GM12878 (cell line): ENCODE measurements around the gene PLXNB3. TPM values are rescaled to one million over a fixed set of nuclear protein-coding genes. Genes with fewer than 3 reads are reported as not detected.

Source experiments
- ATAC-seq: fragments of 200-7000 bp; cut with Tn5 transposase; 3 replicates; pipeline ENCODE4 v1.9.1; 2020; ENCODE audit warnings: mild to moderate bottlenecking, moderate library complexity
- BruUV-seq: library from RNA; stranded (reverse); fragments of 400-500 nt; replicated peaks from 2 replicates; lab custom pipeline; 2021; lab: Mats Ljungman, UMichigan
- CTCF ChIA-PET: fragments of 300-600 bp; sonication (Branson Sonifier 250); formaldehyde crosslinking; extraction: SDS; loops from one replicate; lab custom pipeline; 2021; ENCODE audit warnings: inconsistent platforms; lab: Yijun Ruan, JAX
- POLR2A ChIA-PET: fragments of 350-600 bp; formaldehyde crosslinking; extraction: SDS; loops from one replicate; lab custom pipeline; 2021; ENCODE audit warnings: inconsistent platforms; lab: Charles Lee
- RAD21 ChIA-PET: fragments of 300-600 bp; sonication (Branson Sonifier 250); formaldehyde crosslinking; loops from one replicate; lab custom pipeline; 2023; ENCODE audit warnings: antibody characterized with exemption; ENCODE audit not compliant: unreplicated experiment; lab: Charles Lee
- SMC1A ChIA-PET: fragments of 300-600 bp; sonication (Branson Sonifier 250); formaldehyde crosslinking; loops from one replicate; lab custom pipeline; 2023; ENCODE audit not compliant: unreplicated experiment, uncharacterized antibody; lab: Charles Lee
- DNase-seq: peaks from one replicate; pipeline ENCODE4 v3.0.0-alpha.2; 2011; ENCODE audit warnings: low read depth, low spot score
- FAIRE-seq: peaks from 3 replicates; lab custom pipeline; 2011; peaks lifted over from hg19 to GRCh38; lab: Jason Lieb, UNC
- H2AFZ ChIP-seq: 2 replicates; pipeline ENCODE4 v1.6.0; 2011; ENCODE audit warnings: low read depth, low read length, control low read depth; ENCODE audit not compliant: control insufficient read depth
- H3K27ac ChIP-seq: 2 replicates; pipeline ENCODE4 v1.5.1; 2011; ENCODE audit warnings: control low read depth; ENCODE audit not compliant: control insufficient read depth, insufficient read depth
- H3K27me3 ChIP-seq, 2 experiments: replicated peaks in 1 of 2; 2 replicates each; pipeline versions ENCODE4 v1.6.0 to v1.6.1; 2011; ENCODE audit warnings: low read length in 1 of 2; ENCODE audit not compliant: control insufficient read depth in 2 of 2, insufficient read depth in 2 of 2
- H3K36me3 ChIP-seq, 2 experiments: 2 replicates each; pipeline ENCODE4 v1.5.1; 2011; ENCODE audit warnings: low read length in 1 of 2; ENCODE audit not compliant: control insufficient read depth in 2 of 2, insufficient read depth in 2 of 2
- H3K4me1 ChIP-seq: 2 replicates; pipeline ENCODE4 v1.6.1; 2011; ENCODE audit warnings: mild to moderate bottlenecking, low read length, moderate library complexity, mixed read lengths; ENCODE audit not compliant: control insufficient read depth, insufficient read depth
- H3K4me2 ChIP-seq: 2 replicates; pipeline ENCODE4 v1.6.0; 2011; ENCODE audit warnings: control low read depth; ENCODE audit not compliant: control insufficient read depth, insufficient read depth
- H3K4me3 ChIP-seq: fragments of 200-600 bp; sonication (generic); 2 replicates; pipeline ENCODE4 v1.5.1; 2016
- H3K79me2 ChIP-seq: 2 replicates; pipeline ENCODE4 v1.6.0; 2011; ENCODE audit warnings: low read length; ENCODE audit not compliant: control insufficient read depth, insufficient read depth
- H3K9ac ChIP-seq: 2 replicates; pipeline ENCODE4 v1.8.0; 2011; ENCODE audit warnings: low read length, control low read depth, mixed read lengths; ENCODE audit not compliant: control insufficient read depth, insufficient read depth
- H3K9me3 ChIP-seq: replicated peaks from 3 replicates; pipeline ENCODE4 v1.5.1; 2011; ENCODE audit warnings: mild to moderate bottlenecking, low read length; ENCODE audit not compliant: control insufficient read depth, insufficient read depth
- H4K20me1 ChIP-seq: 2 replicates; pipeline ENCODE4 v1.6.0; 2011; ENCODE audit not compliant: control insufficient read depth, insufficient read depth
- CHD1 ChIP-seq: IDR thresholded peaks from 2 replicates; pipeline ENCODE4 v1.6.1; 2012; ENCODE audit warnings: low read depth, low read length, improper control_type of control experiment
- CREB1 ChIP-seq: IDR thresholded peaks from 2 replicates; pipeline ENCODE4 v1.6.1; 2012; ENCODE audit warnings: low read depth, mild to moderate bottlenecking, inconsistent platforms
- E4F1 ChIP-seq: fragments of 450-650 bp; IDR thresholded peaks from 2 replicates; pipeline ENCODE4 v1.6.1; 2018; ENCODE audit warnings: borderline replicate concordance, mild to moderate bottlenecking; ENCODE audit not compliant: partially characterized antibody
- IKZF2 ChIP-seq, 2 experiments: fragments of 450-650 bp; IDR thresholded peaks; 2 replicates each; pipeline ENCODE4 v1.6.1; 2017; ENCODE audit warnings: mild to moderate bottlenecking in 2 of 2, moderate library complexity in 2 of 2
- MLLT1 ChIP-seq: fragments of 450-650 bp; IDR thresholded peaks from 2 replicates; pipeline ENCODE4 v1.6.1; 2016; ENCODE audit warnings: mild to moderate bottlenecking
- NFYB ChIP-seq: IDR thresholded peaks from 2 replicates; pipeline ENCODE4 v1.6.1; 2011; ENCODE audit warnings: low read depth, mild to moderate bottlenecking, low read length, improper control_type of control experiment, moderate library complexity; ENCODE audit not compliant: insufficient read depth
- NR2C1 ChIP-seq: fragments of 450-650 bp; IDR thresholded peaks from 2 replicates; pipeline ENCODE4 v1.6.1; 2017; ENCODE audit warnings: antibody characterized with exemption, mild to moderate bottlenecking, moderate library complexity
- NRF1 ChIP-seq: conservative IDR thresholded peaks from 2 replicates; pipeline ENCODE4 v1.6.1; 2011; ENCODE audit warnings: mild to moderate bottlenecking, low read depth, low read length, improper control_type of control experiment
- POU2F2 ChIP-seq: IDR thresholded peaks from 3 replicates; pipeline ENCODE4 v1.6.1; 2011; ENCODE audit warnings: low read depth, mild to moderate bottlenecking, low read length, borderline replicate concordance
- RAD51 ChIP-seq: fragments of 450-650 bp; IDR thresholded peaks from 2 replicates; pipeline ENCODE4 v1.6.1; 2016; ENCODE audit warnings: moderate library complexity, mild to moderate bottlenecking, inconsistent platforms
- STAT1 ChIP-seq: fragments of 450-650 bp; conservative IDR thresholded peaks from 2 replicates; pipeline ENCODE4 v1.6.1; 2014; ENCODE audit warnings: antibody characterized with exemption, mild to moderate bottlenecking
- TARDBP ChIP-seq: IDR thresholded peaks from 2 replicates; pipeline ENCODE4 v1.6.1; 2016; ENCODE audit warnings: borderline replicate concordance
- TBL1XR1 ChIP-seq: IDR thresholded peaks from 2 replicates; pipeline ENCODE4 v1.6.1; 2012; ENCODE audit warnings: low read depth, low read length, improper control_type of control experiment
- ZNF24 ChIP-seq: fragments of 450-650 bp; IDR thresholded peaks from 2 replicates; pipeline ENCODE4 v1.6.1; 2017; ENCODE audit warnings: antibody characterized with exemption, mild to moderate bottlenecking
- WGBS: methylation state at CpG from one replicate; pipeline ENCODE4 v1.1.6; 2016; ENCODE audit warnings: low lambda C conversion rate; ENCODE audit not compliant: insufficient replicate concordance, insufficient coverage; ENCODE audit errors: missing lambda C conversion rate; 5-methylcytosine and 5-hydroxymethylcytosine counted together
- in situ Hi-C: fragments of 300-500 bp; cut with MboI; formaldehyde crosslinking; loops from 9 replicates; pipeline ENCODE4 v1.14.3; 2018; ENCODE audit warnings: mixed read lengths
- intact Hi-C: fragments of 100-400 bp; cut with micrococcal nuclease; formaldehyde crosslinking; loops from one replicate; pipeline ENCODE4 v1.14.2; 2022; ENCODE audit not compliant: unreplicated experiment
- polyA plus RNA-seq, 11 experiments: library from polyadenylated mRNA; depleted of rRNA in 4 of 11; unstranded in 6 of 11; stranded (reverse) in 5 of 11; fragments of >200 nt; fragmentation: Nextera tagmentation in 4 of 11; fragmentation: Illumina TruSeq in 1 of 11; extraction: Ambion mirVana in 4 of 11; extraction: Trizol in 1 of 11; gene quantifications; 1 replicate in 1 of 11; 2 replicates in 10 of 11; pipeline versions ENCODE4 v1.2.1 to v1.2.3, GENCODE V29; 2011 to 2016; ENCODE audit warnings: inconsistent platforms in 2 of 11, missing spikeins in 2 of 11, low read depth in 1 of 11
- total RNA-seq, 4 experiments: library from RNA; depleted of rRNA in 3 of 4; stranded (reverse); fragments of >200 nt in 3 of 4; fragmentation: Illumina TruSeq in 1 of 4; extraction: Trizol in 1 of 4; gene quantifications; 2 replicates each; pipeline versions ENCODE4 v1.2.1 to v1.2.3, GENCODE V29; 2013 to 2021
- TF ChIP-seq, protein P1 (sequence below): IDR thresholded peaks from 2 replicates; pipeline ENCODE4 v1.6.1; 2012; ENCODE audit warnings: mild to moderate bottlenecking, low read depth, low read length
- TF ChIP-seq, protein P2 (sequence below): IDR thresholded peaks from 2 replicates; pipeline ENCODE4 v1.6.1; 2011; ENCODE audit warnings: borderline replicate concordance, low read depth, mild to moderate bottlenecking, moderate library complexity, low read length; ENCODE audit not compliant: insufficient read depth, poor library complexity, severe bottlenecking

The PLXNB3 gene
- total and polyA plus RNA-seq, 10 of the 15 experiments (the other 5 are each of a cell fraction or from before 2014, with no cell fraction given), result 0.06 to 0.68 (median 0.19) TPM; not detected in 4

DNA sequence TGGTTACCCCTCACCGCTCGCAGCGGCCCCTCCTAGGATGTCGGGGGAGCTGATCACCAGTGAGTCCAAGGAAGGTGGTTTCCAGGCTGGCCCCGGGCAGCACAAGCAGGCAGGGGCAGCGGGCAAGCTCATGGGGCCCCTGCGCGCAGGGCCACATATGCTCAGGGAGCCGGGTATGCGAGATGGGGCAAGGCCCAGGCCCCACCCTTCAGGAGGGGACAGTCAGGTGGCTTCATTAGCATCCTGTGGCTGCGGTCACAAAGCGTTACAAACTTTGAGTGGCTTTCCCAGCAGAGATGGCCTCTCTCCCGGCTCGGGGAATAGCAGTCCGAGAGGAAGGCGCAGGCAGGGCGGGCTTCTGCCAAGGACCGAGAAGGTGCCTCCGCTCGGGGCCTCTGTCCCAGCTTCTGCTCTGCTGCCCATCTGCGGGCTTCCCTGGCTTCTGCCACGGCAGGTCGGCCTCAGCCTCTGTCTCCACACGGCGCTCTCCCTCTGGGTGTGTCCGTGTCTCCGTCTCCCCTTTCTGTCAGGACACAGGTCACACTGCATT lies 25.9 kb upstream of the PLXNB3 start:
- H4K20me1 ChIP-seq, result no peaks in the 10 kb centered on the region
- H3K4me2 ChIP-seq, result no peak overlapping the region
- H3K9me3 ChIP-seq, result no peaks in the 10 kb centered on the region; the same call in 2 of the 3 replicates
- intact Hi-C loops (no loop called here), in situ Hi-C loops (loop anchor here (10.0 kb wide), 2 partner anchors 47 to 63 kb away; partner anchors contain the start of genes PNCK and SRPK3)
- H3K4me3 ChIP-seq, result no peak overlapping the region
- 87% methylated on average over 26 of the region's 27 CpGs for WGBS
- ATAC-seq (no peak), DNase-seq (no peak)
- H3K27me3 ChIP-seq, result no peaks in the 10 kb centered on the region
- ChIA-PET POLR2A (no interaction called here), SMC1A (no interaction called here), RAD21 (no interaction called here)
- H3K27ac ChIP-seq, result no peak overlapping the region
- H2AFZ ChIP-seq, result no peak overlapping the region
- no peaks in the 10 kb centered on the region for H3K36me3 ChIP-seq
- no peak for TF ChIP-seq ZNF24
- no peak for TF ChIP-seq TBL1XR1
- no peak for TF ChIP-seq NFYB
- no peak for TF ChIP-seq NRF1
- no peak for TF ChIP-seq MLLT1
- TF ChIP-seq STAT1, result no peak
- TF ChIP-seq, protein P1, sequence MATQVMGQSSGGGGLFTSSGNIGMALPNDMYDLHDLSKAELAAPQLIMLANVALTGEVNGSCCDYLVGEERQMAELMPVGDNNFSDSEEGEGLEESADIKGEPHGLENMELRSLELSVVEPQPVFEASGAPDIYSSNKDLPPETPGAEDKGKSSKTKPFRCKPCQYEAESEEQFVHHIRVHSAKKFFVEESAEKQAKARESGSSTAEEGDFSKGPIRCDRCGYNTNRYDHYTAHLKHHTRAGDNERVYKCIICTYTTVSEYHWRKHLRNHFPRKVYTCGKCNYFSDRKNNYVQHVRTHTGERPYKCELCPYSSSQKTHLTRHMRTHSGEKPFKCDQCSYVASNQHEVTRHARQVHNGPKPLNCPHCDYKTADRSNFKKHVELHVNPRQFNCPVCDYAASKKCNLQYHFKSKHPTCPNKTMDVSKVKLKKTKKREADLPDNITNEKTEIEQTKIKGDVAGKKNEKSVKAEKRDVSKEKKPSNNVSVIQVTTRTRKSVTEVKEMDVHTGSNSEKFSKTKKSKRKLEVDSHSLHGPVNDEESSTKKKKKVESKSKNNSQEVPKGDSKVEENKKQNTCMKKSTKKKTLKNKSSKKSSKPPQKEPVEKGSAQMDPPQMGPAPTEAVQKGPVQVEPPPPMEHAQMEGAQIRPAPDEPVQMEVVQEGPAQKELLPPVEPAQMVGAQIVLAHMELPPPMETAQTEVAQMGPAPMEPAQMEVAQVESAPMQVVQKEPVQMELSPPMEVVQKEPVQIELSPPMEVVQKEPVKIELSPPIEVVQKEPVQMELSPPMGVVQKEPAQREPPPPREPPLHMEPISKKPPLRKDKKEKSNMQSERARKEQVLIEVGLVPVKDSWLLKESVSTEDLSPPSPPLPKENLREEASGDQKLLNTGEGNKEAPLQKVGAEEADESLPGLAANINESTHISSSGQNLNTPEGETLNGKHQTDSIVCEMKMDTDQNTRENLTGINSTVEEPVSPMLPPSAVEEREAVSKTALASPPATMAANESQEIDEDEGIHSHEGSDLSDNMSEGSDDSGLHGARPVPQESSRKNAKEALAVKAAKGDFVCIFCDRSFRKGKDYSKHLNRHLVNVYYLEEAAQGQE, result no peak
- TF ChIP-seq, protein P2, sequence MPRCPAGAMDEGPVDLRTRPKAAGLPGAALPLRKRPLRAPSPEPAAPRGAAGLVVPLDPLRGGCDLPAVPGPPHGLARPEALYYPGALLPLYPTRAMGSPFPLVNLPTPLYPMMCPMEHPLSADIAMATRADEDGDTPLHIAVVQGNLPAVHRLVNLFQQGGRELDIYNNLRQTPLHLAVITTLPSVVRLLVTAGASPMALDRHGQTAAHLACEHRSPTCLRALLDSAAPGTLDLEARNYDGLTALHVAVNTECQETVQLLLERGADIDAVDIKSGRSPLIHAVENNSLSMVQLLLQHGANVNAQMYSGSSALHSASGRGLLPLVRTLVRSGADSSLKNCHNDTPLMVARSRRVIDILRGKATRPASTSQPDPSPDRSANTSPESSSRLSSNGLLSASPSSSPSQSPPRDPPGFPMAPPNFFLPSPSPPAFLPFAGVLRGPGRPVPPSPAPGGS, result no peak
- no peak for TF ChIP-seq CHD1
- no peak for TF ChIP-seq E4F1
- no peak for TF ChIP-seq TARDBP
- no peak for TF ChIP-seq IKZF2 (IDR thresholded peaks at IDR 0.05)
- TF ChIP-seq RAD51, result no peak
- TF ChIP-seq CREB1, result no peak
- TF ChIP-seq NR2C1, result no peak
- TF ChIP-seq POU2F2, result no peak
- TF ChIP-seq, all 136 proteins: peak for 0
- BruUV-seq, result no TSS peak
- CTCF ChIA-PET, result no interaction called here
- no peaks in the 10 kb centered on the region for H3K79me2 ChIP-seq
- FAIRE-seq, result no peak
- H3K9ac ChIP-seq, result no peak overlapping the region
- H3K4me1 ChIP-seq, result no peaks in the 10 kb centered on the region
